HG03066 (cell line): Measurements from ENCODE around the gene SCN1B.

Source experiments
- ATAC-seq: cut with Tn5 transposase; IDR thresholded peaks from one replicate; pipeline ENCODE4 v1.9.1; 2021; ENCODE audit warnings: low read depth; ENCODE audit not compliant: unreplicated experiment

SCN1B gene

GRCh38 chr19:35051796-35052195 lies 21.5 kb downstream of the SCN1B start:
- ATAC-seq = no peak

GRCh38 chr19:35052599-35053190 lies 22.4 kb downstream of the SCN1B start:
- no peak for ATAC-seq

DNA sequence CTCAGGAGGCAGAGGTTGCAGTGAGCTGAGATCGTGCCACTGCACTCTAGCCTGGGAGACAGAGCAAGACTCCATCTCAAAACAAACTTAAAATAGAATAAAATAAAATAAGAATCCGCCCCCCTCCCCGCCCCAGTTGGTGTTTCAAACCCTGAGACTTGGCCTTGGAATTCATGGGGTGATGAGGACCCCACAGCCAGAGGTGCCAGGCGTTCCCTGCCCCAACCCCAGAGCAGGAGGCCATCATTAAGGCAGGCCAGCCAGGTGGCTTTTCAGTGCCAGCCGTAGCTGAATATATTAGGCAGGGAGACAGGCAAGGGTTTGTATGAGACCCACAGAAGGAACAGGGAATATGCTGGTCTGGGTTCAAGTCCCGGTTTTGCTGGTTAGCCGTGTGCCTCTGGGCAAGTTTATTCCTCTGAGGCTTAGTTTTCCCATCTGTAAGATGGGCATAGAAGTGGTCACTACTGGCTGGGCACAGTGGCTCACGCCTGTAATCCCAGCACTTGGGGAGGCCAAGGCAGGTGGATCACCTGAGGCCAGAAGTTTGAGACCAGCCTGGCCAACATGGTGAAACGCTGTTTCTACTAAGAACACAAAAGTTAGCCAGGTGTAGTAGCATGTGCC lies 23.5 kb downstream of the SCN1B start:
- ATAC-seq = no peak

GRCh38 chr19:35054626-35055025 lies 24.4 kb downstream of the SCN1B start:
- ATAC-seq = no peak

DNA sequence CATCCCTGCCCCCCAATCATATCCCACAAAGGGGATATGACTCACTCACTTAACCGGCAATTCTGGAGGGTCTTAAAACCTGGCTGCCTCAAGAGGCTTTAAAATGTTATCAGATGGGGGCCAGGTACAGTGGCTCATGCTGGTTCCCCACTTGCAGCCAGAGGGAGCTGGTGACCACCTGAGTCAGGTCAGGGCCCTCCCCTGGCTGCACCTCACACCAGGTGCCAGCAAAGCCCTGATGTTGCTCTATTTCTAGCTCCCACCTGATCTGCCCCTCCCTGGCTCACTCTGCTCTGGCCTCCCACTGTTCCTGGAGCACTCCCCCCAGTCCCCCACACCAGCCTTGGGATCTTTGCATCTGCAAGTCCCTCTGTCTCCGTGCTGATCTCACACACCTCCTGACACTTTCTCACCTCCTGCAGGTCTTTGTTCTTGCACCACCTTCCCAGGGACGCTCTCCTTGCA lies 25.5 kb downstream of the SCN1B start:
- no peak for ATAC-seq

GRCh38 chr19:35056513-35057063 lies 26.3 kb downstream of the SCN1B start:
- no peak for ATAC-seq

DNA sequence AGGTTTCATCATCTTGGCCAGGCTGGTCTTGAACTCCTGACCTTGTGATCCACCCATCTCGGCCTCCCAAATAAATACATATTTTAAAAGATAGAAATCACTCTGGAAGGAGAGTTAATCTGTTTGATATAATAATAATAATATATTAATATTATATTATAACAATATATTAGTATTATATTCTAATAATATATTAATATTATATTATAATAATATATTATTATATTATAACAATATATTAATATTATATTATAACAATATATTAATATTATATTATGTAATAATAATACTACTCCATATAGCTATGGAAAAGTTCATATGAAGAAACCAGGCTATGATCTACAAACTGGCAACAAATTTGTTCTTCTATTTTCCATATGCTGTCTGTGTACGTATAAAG lies 28.1 kb downstream of the SCN1B start:
- no peak for ATAC-seq

DNA sequence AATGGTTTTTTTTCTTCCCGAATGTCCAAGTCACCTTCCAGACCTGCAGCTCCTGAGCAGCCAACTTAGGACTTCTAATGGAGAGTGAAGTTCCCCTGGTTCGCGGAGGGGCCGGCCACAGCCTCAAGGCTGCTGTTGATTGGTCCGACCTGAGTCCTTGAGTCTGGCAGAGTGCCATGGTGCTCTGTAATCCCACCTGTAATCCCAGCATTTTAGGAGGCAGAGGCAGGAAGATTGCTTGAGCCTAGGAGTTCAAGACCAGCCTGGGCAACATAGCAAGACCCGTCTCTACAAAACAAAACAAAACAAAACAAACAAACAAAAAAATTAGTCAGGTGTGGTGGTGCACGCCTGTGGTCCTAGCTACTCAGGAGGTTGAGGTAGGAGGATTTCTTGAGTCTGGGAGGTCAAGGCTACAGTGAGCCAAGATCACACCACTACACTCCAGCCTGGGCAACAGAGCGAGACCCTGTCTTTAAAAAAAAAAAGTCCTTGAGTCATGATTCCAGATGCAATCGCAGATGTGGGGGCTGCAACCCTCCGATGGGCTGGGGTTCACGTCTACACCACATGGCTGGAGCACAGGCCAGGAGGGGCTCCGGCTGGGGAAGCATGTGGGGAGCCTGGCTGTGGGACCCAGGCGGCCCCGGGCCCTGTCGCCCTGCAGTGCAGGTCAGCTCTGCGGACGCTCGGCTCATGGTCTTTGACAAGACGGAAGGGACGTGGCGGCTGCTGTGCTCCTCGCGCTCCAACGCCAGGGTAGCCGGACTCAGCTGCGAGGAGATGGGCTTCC lies 28.9 kb downstream of the SCN1B start:
- ATAC-seq = no peak

GRCh38 chr19:35059799-35060091 lies 29.5 kb downstream of the SCN1B start:
- no peak for ATAC-seq

DNA sequence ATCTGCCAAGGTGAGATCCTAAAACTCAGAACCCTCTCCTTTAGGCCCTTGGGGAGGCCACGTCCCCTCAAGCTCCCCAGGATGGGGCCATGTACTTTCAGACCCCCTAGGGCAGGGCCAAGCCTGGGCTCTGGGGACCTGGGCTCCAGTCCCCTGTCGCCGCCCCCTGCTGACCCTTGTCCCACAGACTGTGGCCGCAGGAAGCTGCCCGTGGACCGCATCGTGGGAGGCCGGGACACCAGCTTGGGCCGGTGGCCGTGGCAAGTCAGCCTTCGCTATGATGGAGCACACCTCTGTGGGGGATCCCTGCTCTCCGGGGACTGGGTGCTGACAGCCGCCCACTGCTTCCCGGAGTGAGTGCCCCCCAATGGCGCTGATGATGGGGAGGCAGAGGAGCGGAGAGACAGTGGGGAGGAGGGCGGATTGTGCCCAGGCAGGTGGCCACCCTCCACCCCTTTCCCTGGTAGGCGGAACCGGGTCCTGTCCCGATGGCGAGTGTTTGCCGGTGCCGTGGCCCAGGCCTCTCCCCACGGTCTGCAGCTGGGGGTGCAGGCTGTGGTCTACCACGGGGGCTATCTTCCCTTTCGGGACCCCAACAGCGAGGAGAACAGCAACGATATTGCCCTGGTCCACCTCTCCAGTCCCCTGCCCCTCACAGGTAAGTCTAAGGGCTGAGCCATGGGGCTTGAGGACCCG lies 30.0 kb downstream of the SCN1B start:
- ATAC-seq = no peak

- no peak for ATAC-seq
Measured at GRCh38 chr19:35061583-35062373, 31.5 kb downstream of the SCN1B start.

DNA sequence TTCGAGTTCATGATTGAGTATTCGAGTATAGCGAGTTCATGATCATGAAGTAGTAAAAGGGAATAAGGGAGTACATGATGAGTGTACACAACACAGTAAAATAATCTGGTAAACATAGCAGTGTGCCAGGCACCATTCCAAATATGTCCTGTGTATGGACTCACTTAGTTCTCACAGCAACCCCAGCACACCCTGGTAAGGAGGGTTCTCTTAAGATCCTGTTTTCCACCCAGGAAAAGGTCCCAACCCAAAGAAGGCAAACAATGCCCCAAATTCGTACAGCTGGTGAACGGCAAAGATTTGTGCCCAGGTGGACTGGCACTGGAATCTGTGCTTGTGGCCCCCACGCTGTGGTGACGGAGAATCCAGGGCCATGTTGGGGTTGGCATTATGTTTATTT lies 32.7 kb downstream of the SCN1B start:
- ATAC-seq = no peak

GRCh38 chr19:35063940-35064818 lies 33.9 kb downstream of the SCN1B start:
- no peak for ATAC-seq

- no peak for ATAC-seq
Measured at GRCh38 chr19:35065574-35065973, 35.3 kb downstream of the SCN1B start.

DNA sequence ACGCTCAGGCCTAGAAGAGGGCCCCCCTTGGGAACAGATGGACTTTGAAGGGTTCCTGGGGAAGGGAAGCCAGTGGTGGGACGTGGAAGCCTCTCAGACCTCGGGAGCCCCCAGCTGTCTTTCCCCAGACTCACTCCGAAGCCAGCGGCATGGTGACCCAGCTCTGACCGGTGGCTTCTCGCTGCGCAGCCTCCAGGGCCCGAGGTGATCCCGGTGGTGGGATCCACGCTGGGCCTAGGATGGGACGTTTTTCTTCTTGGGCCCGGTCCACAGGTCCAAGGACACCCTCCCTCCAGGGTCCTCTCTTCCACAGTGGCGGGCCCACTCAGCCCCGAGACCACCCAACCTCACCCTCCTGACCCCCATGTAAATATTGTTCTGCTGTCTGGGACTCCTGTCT lies 35.9 kb downstream of the SCN1B start:
- no peak for ATAC-seq

DNA sequence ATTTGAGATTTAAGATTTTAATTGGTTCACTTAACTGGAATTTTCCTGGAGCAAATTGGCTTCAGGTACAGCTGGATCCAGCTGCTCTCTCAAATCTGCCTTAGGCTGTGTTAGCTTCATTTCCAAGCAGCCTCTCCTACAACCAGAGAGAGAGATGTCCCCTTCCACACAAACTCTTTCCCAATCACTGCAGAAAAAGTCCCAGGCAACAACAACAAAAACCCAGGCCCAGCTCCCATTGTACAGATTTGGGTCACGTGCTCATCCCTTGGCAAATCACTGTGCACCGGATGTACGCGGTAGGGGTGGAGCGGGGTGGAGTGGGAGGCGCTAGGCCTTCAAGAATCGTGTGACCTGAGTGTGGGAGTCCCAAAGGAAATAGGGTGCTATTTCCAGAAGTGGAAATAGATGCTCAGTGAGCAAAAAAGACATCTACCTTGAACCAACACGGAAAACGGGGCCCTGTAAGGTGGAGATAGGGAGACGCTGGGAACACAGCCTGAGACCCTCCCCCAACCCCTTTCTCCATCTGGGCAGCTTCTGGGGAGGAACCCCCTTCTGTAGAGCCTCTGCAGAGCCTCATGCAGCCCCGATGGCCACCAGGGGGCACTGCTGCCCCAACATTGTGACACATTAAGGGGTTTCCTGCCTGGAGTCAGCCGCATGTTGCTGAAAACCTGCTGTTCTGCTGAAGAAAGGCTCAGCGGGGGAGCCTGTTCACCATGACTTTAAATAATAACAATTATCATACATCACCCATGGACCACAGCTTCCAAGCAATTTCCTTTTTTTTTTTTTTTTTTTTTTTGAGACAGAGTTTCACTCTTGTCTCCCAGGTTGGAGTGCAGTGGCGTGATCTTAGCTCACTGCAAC lies 36.7 kb downstream of the SCN1B start:
- ATAC-seq = no peak

DNA sequence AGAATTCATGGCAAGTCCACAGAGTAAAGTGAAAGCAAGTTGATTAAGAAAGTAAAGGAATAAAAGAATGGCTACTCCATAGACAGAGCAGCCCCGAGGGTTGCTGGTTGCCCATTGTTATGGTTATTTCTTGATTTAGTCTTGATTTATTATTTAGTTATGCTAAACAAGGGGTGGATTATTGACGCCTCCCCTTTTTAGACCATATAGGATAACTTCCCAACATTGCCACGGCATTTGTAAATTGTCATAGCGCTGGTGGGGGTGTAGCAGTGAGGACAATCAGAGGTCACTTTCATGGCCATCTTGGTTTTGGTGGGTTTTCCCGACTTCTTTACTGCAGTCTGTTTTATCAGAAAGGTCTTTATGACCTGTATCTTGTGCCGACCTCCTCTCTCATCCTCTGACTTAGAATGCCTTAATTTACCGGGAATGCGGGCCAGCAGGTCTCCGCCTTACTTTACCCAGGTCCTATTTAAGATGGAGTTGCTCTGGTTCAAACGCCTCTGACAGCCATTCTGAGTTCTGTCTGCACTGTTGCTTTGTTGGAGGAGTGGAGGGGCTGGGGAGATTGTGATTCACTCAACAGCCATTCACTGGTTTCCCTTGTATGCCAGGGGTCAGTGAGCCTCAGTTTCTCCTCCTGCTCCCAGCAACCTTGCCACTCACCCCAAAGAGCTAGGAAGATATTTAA lies 38.8 kb downstream of the SCN1B start:
- ATAC-seq = no peak

DNA sequence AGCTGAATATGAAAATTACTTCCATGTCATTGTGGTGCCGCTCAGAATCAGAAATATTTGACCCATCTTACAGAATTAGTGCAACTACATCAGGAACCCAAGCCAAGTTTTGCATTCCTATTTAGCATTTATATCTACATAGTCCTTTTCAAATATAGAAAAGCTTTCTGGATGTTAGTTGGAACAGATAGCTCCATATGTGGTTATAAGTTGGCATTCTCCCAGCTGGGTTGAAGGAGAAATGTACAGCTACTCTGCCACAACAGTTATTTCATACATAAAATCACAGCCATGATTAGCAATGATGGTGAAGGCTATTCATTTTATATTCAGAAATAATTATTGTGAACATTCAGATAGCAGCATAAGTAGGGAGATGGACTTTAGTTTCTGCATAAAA lies 39.4 kb downstream of the SCN1B start:
- ATAC-seq = no peak
